ENCODE measurements around the gene NEMF. TPM values are rescaled to one million over a fixed set of nuclear protein-coding genes. Genes with fewer than 3 reads are reported as not detected.
"Not testable (repeated sequence)": the region's sequence is repeated elsewhere in the genome, so short reads cannot be mapped to it uniquely, and the experiment has no call there.

Gene NEMF
- total and polyA plus RNA-seq, 5 donors, result 27.0 to 54.4 (median 50.6) TPM

GRCh38 chr14:49769171-49769570, 83.4 kb downstream of the NEMF start:
- Histone ChIP-seq H3K9me3 (ENCODE audit: control insufficient read depth, low read length) (no peaks in the 10 kb centered on the region), H3K4me1 (ENCODE audit: control insufficient read depth, insufficient read depth, low read length) (peaks cover 4% of the 10 kb centered on the region), H3K27ac (ENCODE audit: low read length) (peak overlapping the region; percentile 94), H3K27me3 (ENCODE audit: control insufficient read depth, insufficient read depth) (no peaks in the 10 kb centered on the region), H3K4me3 (ENCODE audit: low read length) (peak overlapping the region; percentile 90)
- intact Hi-C loops (cut with DNase I), result loop anchor here in 2 of 4 donors (10.0 kb wide), 1 partner anchor 134 kb away; the partner anchor contains the start of gene DNAAF2 (in 2 of the 2)
- no peak for DNase-seq
- no peak for ATAC-seq
- 22% methylated on average over 6 of the region's 6 CpGs for WGBS

GRCh38 chr14:49768301-49769121, 84.1 kb downstream of the NEMF start:
- Histone ChIP-seq H3K4me3 (ENCODE audit: low read length) (peak overlapping the region; percentile 90), H3K27me3 (ENCODE audit: control insufficient read depth, insufficient read depth) (no peaks in the 10 kb centered on the region), H3K27ac (ENCODE audit: low read length) (peak overlapping the region; percentile 94), H3K4me1 (ENCODE audit: control insufficient read depth, insufficient read depth, low read length) (peaks cover 4% of the 10 kb centered on the region), H3K9me3 (ENCODE audit: control insufficient read depth, low read length) (no peaks in the 10 kb centered on the region)
- WGBS, result under 1% methylated on average over 67 of the region's 67 CpGs
- ATAC-seq (peak; percentile 56 to 60), DNase-seq (peak; percentile 46 to 85 (median 74))
- intact Hi-C loops (cut with DNase I), result loop anchor here in 2 of 4 donors (10.0 kb wide), 1 partner anchor 134 kb away; the partner anchor contains the start of gene DNAAF2 (in 2 of the 2)

DNA sequence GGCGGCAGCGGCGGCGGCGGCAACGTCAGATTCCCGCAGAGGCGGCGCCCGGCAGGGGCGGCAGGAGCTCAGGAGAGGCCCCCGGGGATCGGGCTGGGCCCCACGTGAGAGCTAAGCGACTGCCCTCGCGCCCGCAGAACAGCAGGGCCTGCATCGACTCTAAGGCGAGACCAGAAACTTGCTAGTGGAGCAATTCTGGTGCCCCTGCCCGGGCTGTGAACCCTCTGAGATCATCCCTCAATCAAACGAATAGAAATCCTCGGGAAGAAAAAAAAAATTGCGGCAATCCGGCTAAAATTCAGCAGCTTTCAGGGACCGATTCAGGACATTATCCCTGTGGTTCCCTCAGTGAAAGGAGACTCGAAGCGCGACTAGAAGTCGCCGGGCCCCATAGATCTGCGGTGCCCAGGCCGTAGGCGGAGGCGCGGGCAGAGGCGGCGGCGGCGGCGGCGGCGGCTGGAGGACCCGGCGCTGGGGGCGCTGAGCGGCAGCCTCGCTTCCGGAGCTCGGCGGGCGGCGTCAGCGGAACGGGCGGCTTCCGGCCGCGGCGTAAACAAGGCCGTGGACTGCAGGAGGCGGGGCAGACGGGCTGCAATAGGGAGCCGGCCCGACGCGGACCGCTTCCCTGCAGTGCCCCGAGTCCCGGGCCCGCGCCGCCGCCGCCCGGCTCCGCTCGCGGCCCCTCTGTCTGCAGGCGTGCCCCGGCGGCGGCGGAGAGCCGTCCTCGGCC, 84.9 kb downstream of the NEMF start, which contains the start of gene KLHDC2:
TSS of gene KLHDC2 (plus strand) at position 583 of the 730 bp plus-strand sequence. CDS start 316 bp downstream, outside the sequence.
- Histone ChIP-seq H3K27ac (ENCODE audit: low read length) (peak within 1 kb of the TSS; percentile 94), H3K4me3 (ENCODE audit: low read length) (peak within 1 kb of the TSS; percentile 90), H3K9me3 (ENCODE audit: control insufficient read depth, low read length) (no peaks in the 10 kb centered on the region), H3K4me1 (ENCODE audit: control insufficient read depth, insufficient read depth, low read length) (peaks cover 4% of the 10 kb centered on the region), H3K27me3 (ENCODE audit: control insufficient read depth, insufficient read depth) (no peaks in the 10 kb centered on the region)
- peak; percentile 93 to 97 for ATAC-seq
- WGBS, result under 1% methylated on average over 86 of the region's 86 CpGs
- peak; percentile 91 to 97 (median 96) for DNase-seq
- intact Hi-C loops (cut with DNase I), result loop anchor here in 2 of 4 donors (10.0 kb wide), 1 partner anchor 133 kb away; the partner anchor contains the start of gene DNAAF2 (in 2 of the 2)

GRCh38 chr14:49767270-49767570, 85.4 kb downstream of the NEMF start:
- intact Hi-C loops (cut with DNase I), result loop anchor here in 2 of 4 donors (10.0 kb wide), 1 partner anchor 132 kb away; the partner anchor contains the start of gene DNAAF2 (in 2 of the 2)
- DNase-seq (no peak), ATAC-seq (no peak)
- Histone ChIP-seq H3K27me3 (ENCODE audit: control insufficient read depth, insufficient read depth) (no peaks in the 10 kb centered on the region), H3K9me3 (ENCODE audit: control insufficient read depth, low read length) (no peaks in the 10 kb centered on the region), H3K27ac (ENCODE audit: low read length) (peak overlapping the region; percentile 94), H3K4me3 (ENCODE audit: low read length) (peak overlapping the region; percentile 90), H3K4me1 (ENCODE audit: control insufficient read depth, insufficient read depth, low read length) (peaks cover 4% of the 10 kb centered on the region)
- under 1% methylated on average over 9 of the region's 9 CpGs for WGBS

DNA sequence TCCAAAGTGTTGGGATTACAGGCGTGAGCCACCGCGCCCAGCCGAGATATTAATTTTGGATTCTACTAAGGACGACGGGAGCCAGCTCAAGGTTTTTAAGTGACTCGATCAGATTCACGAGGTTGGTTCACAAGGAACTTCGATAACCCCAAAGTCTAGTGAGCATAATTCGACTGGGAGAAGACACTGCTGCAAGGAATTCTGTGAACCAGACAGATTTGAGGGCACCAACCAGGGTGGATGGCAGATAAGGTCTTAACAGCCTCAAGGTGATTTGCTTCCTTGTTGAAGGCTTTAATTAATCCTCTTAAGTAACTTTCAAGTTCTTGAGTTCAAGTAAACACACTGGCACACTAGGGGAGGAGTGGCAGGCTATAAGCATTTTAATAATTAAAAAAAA, 85.7 kb downstream of the NEMF start:
- WGBS, result 82% methylated on average over 10 of the region's 10 CpGs
- Histone ChIP-seq H3K27ac (ENCODE audit: low read length) (no peak overlapping the region), H3K9me3 (ENCODE audit: control insufficient read depth, low read length) (no peaks in the 10 kb centered on the region), H3K4me3 (ENCODE audit: low read length) (peak overlapping the region; percentile 90), H3K27me3 (ENCODE audit: control insufficient read depth, insufficient read depth) (no peaks in the 10 kb centered on the region), H3K4me1 (ENCODE audit: control insufficient read depth, insufficient read depth, low read length) (peaks cover 4% of the 10 kb centered on the region)
- ATAC-seq, result no peak
- DNase-seq, result no peak
- intact Hi-C loops (cut with DNase I), result loop anchor here in 2 of 4 donors (10.0 kb wide), 1 partner anchor 132 kb away; the partner anchor contains the start of gene DNAAF2 (in 2 of the 2)

DNA sequence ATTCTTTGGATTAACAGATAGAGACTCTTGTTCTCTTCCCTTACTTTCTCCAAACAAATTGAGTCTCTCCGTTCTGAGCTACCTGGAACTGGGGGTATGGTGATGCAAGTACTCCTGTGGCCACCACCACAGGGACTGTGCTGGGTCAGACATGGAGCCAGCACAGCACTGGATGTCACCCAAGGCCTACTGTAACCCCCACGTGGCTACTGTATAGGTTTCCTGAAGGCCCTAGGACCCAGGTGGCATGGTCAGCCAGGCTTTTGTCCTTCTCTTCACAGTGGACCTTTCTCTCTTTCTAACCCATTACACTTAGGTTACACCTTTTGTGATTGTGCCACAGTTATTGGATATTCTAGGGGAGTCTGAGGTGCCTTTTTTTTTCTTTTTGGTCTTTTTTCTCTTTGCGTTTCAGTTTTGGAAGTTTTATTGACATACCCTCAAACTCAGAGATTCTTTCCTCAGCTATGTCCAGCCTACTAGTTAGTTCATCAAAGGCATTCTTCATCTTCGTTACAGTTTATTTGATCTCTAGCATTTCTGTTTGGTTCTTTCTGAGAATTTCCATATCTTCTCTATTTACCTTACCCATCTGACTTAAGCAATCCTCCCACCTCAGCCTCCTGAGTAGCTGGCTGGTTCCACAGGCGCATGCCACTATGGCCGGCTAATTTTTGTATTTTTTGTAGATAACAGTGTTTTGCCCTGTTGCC, 90.6 kb downstream of the NEMF start:
- H3K4me3 ChIP-seq (ENCODE audit: low read length), result no peak overlapping the region
- WGBS, result 82% methylated on average over 6 of the region's 6 CpGs
- H3K27ac ChIP-seq (ENCODE audit: low read length), result no peak overlapping the region
- intact Hi-C loops (cut with DNase I), result loop anchor here in 2 of 4 donors (10.0 kb wide), 1 partner anchor 127 kb away; the partner anchor contains the start of gene DNAAF2 (in 2 of the 2)
- ATAC-seq, result no peak
- DNase-seq, result no peak
- no peaks in the 10 kb centered on the region for H3K9me3 ChIP-seq (ENCODE audit: control insufficient read depth, low read length)
- H3K27me3 ChIP-seq (ENCODE audit: control insufficient read depth, insufficient read depth), result no peaks in the 10 kb centered on the region
- no peaks in the 10 kb centered on the region for H3K4me1 ChIP-seq (ENCODE audit: control insufficient read depth, insufficient read depth, low read length)

GRCh38 chr14:49755378-49755777, 97.2 kb downstream of the NEMF start:
- no peak for DNase-seq
- Histone ChIP-seq H3K27me3 (ENCODE audit: control insufficient read depth, insufficient read depth) (no peaks in the 10 kb centered on the region), H3K4me1 (ENCODE audit: control insufficient read depth, insufficient read depth, low read length) (no peaks in the 10 kb centered on the region), H3K9me3 (ENCODE audit: control insufficient read depth, low read length) (no peaks in the 10 kb centered on the region), H3K27ac (ENCODE audit: low read length) (no peak overlapping the region), H3K4me3 (ENCODE audit: low read length) (no peak overlapping the region)
- WGBS, result 75% methylated on average over 3 of the region's 3 CpGs
- ATAC-seq, result no peak
- intact Hi-C loops (cut with DNase I), result loop anchor here in 1 of 4 donors (10.0 kb wide), 1 partner anchor 51 kb away; no protein-coding TSS in a partner anchor

DNA sequence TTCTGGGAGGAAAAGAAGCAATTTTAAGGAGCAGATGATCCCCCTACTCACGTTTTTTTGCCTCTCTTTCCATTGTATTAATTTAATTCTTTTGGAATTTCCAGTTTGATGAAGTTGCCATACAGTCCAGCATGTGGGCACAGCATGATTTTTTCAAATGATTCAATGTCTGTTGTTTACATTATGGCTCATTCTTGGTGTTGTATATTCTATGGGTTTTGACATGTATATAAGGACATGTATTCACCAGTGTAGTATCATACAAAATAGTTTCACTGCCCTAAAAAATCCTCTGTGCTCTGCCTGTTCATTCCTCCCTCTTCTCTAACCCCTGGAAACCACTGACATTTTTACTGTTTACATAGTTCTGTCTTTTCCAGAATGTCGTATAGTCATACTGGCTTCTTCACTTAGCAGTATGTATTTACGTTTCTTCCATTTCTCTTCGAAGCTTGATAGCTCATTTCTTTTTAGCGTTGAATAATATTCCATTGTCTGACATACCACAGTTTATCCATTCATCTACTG, 98.0 kb downstream of the NEMF start:
- DNase-seq, result no peak
- intact Hi-C loops (cut with DNase I), result loop anchor here in 1 of 4 donors (10.0 kb wide), 1 partner anchor 50 kb away; no protein-coding TSS in a partner anchor
- Histone ChIP-seq H3K4me3 (ENCODE audit: low read length) (no peak overlapping the region), H3K9me3 (ENCODE audit: control insufficient read depth, low read length) (no peaks in the 10 kb centered on the region), H3K27me3 (ENCODE audit: control insufficient read depth, insufficient read depth) (no peaks in the 10 kb centered on the region), H3K4me1 (ENCODE audit: control insufficient read depth, insufficient read depth, low read length) (no peaks in the 10 kb centered on the region), H3K27ac (ENCODE audit: low read length) (no peak overlapping the region)
- WGBS, result 74% methylated on average over 5 of the region's 5 CpGs
- no peak for ATAC-seq

DNA sequence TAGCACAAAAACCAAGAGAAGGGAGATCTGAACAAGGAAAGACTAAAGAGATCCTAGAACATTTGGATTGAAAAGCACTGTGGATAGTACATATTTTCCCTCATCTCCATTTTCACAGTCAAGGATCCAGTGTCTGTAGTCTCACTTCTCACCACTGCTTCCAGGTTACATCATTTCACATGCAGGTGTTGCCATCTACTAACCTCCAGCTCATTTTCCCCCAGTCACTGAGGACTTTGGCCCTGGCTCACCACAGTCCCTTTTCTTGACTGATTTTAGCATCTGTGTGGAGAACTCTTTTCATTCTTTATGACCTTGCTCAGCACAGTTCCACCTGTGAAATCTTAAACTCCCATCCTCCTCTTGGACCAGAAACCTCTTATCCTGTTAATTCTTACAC, 106.1 kb downstream of the NEMF start:
- H3K9me3 ChIP-seq (ENCODE audit: control insufficient read depth, low read length); H3K27ac ChIP-seq (ENCODE audit: low read length); H3K4me1 ChIP-seq (ENCODE audit: control insufficient read depth, insufficient read depth, low read length); ATAC-seq; intact Hi-C loops (cut with DNase I); H3K4me3 ChIP-seq (ENCODE audit: low read length); DNase-seq; H3K27me3 ChIP-seq (ENCODE audit: control insufficient read depth, insufficient read depth): not testable (repeated sequence)

DNA sequence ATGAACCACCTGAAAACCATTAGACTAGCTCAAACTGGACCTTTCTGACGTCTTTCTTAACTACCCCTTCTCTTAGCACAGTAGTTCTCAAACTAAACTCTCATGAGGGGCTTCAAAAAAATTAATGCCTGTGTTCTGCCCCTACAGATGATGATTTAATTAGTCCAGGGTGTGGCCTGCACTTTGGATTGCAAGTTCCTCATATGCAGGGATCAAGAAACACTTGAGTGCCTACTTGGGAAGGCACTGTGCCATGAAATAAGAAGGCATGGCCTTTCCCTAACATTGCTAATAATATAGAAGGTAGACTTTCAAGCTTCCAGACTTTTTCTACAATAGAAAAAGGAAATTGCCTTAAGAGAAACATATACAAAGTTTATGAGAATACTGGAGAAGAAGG, 107.4 kb downstream of the NEMF start:
- no peak for DNase-seq
- Histone ChIP-seq H3K27ac (ENCODE audit: low read length) (no peak overlapping the region), H3K4me1 (ENCODE audit: control insufficient read depth, insufficient read depth, low read length) (no peaks in the 10 kb centered on the region), H3K4me3 (ENCODE audit: low read length) (no peak overlapping the region), H3K9me3 (ENCODE audit: control insufficient read depth, low read length) (no peaks in the 10 kb centered on the region), H3K27me3 (ENCODE audit: control insufficient read depth, insufficient read depth) (no peaks in the 10 kb centered on the region)
- 92% methylated on average over 1 of the region's 1 CpG for WGBS
- intact Hi-C loops (cut with DNase I), result no loop called here
- no peak for ATAC-seq

Data from right cardiac atrium (tissue), 5 donors.